OCI-LY7 (cell line): ENCODE results near the gene NTMT1. TPM values are rescaled to one million over a fixed set of nuclear protein-coding genes. Genes with fewer than 3 reads are reported as not detected.

ENCODE experiments used
- BruUV-seq: library from RNA; stranded (reverse); fragments of 400-500 nt; replicated peaks from 2 replicates; lab custom pipeline; 2021; lab: Mats Ljungman, UMichigan
- CTCF ChIA-PET: fragments of 300-600 bp; sonication (Branson Sonifier 250); formaldehyde crosslinking; loops from one replicate; lab custom pipeline; 2022; ENCODE audit warnings: antibody characterized with exemption; ENCODE audit not compliant: unreplicated experiment; lab: Charles Lee
- POLR2A ChIA-PET: fragments of 300-600 bp; sonication (Branson Sonifier 250); formaldehyde crosslinking; loops from one replicate; lab custom pipeline; 2022; ENCODE audit warnings: antibody characterized with exemption; lab: Charles Lee
- DNase-seq: peaks from one replicate; pipeline ENCODE4 v3.0.0-alpha.2; 2015; ENCODE audit warnings: low spot score
- H2AFZ ChIP-seq: fragments of 200-600 bp; sonication (generic), shearing (Covaris generic); 2 replicates; pipeline ENCODE4 v1.6.1; 2014; ENCODE audit warnings: mild to moderate bottlenecking, antibody characterized with exemption, low read length, moderate library complexity
- H3K27ac ChIP-seq: fragments of 200-600 bp; sonication (generic); 2 replicates; pipeline ENCODE4 v1.5.1; 2014; ENCODE audit warnings: mixed run types, low read depth, mild to moderate bottlenecking, moderate library complexity, low read length, inconsistent platforms; ENCODE audit not compliant: poor library complexity, severe bottlenecking
- H3K36me3 ChIP-seq: fragments of 200-600 bp; sonication (generic); 2 replicates; pipeline ENCODE4 v1.6.1; 2014; ENCODE audit warnings: mild to moderate bottlenecking, antibody characterized with exemption, low read length, moderate library complexity, mixed read lengths; ENCODE audit not compliant: insufficient read depth
- H3K4me1 ChIP-seq: fragments of 200-600 bp; sonication (generic); 2 replicates; pipeline ENCODE4 v1.5.1; 2014; ENCODE audit warnings: mild to moderate bottlenecking, low read length; ENCODE audit not compliant: insufficient read depth, poor library complexity, severe bottlenecking
- H3K4me2 ChIP-seq: fragments of 200-600 bp; sonication (generic); 2 replicates; pipeline ENCODE4 v1.6.1; 2014; ENCODE audit warnings: mild to moderate bottlenecking, low read length
- H3K4me3 ChIP-seq: fragments of 200-600 bp; sonication (generic); 2 replicates; pipeline ENCODE4 v1.5.1; 2014; ENCODE audit warnings: mild to moderate bottlenecking, low read depth, low read length; ENCODE audit not compliant: poor library complexity, severe bottlenecking
- H3K79me2 ChIP-seq: fragments of 200-600 bp; sonication (generic); 2 replicates; pipeline ENCODE4 v1.6.1; 2016; ENCODE audit warnings: low read depth, mild to moderate bottlenecking, low read length, moderate library complexity, mixed read lengths; ENCODE audit not compliant: insufficient read depth
- H3K9me2 ChIP-seq: fragments of 200-600 bp; sonication (generic); 2 replicates; pipeline ENCODE4 v1.6.1; 2016; ENCODE audit warnings: mild to moderate bottlenecking, low read length, mixed read lengths; ENCODE audit not compliant: insufficient read depth
- H3K9me3 ChIP-seq: fragments of 200-600 bp; sonication (generic); 2 replicates; pipeline ENCODE4 v1.6.1; 2014; ENCODE audit warnings: mild to moderate bottlenecking, mixed run types, low read length, mixed read lengths
- H4K20me1 ChIP-seq: fragments of 200-600 bp; sonication (generic); 2 replicates; pipeline ENCODE4 v1.6.1; 2014; ENCODE audit warnings: mild to moderate bottlenecking, antibody characterized with exemption, low read length, moderate library complexity, mixed read lengths; ENCODE audit not compliant: insufficient read depth
- CTCF ChIP-seq: fragments of 200-600 bp; sonication (generic); conservative IDR thresholded peaks from 2 replicates; pipeline ENCODE4 v1.5.1; 2014; ENCODE audit warnings: mild to moderate bottlenecking, antibody characterized with exemption, low read length, moderate library complexity, mixed read lengths
- EZH2phosphoT487 ChIP-seq: fragments of 200-600 bp; sonication (generic); IDR thresholded peaks from 2 replicates; pipeline ENCODE4 v1.6.1; 2018; ENCODE audit warnings: low read depth, borderline replicate concordance, mild to moderate bottlenecking, mixed run types, antibody characterized with exemption, low read length, moderate library complexity, mixed read lengths
- intact Hi-C: fragments of 100-400 bp; cut with micrococcal nuclease; formaldehyde crosslinking; loops from one replicate; pipeline ENCODE4 v1.10.0; 2022; ENCODE audit not compliant: unreplicated experiment
- total RNA-seq, 2 experiments: library from RNA; depleted of rRNA in 1 of 2; stranded (reverse); fragments of >200 nt in 1 of 2; shearing (Covaris generic) in 1 of 2; gene quantifications; 2 replicates each; pipeline ENCODE4 v1.2.3, GENCODE V29; 2014 to 2022

NTMT1 gene
- total RNA-seq, 2 experiments from 2014 or later = 46.6 to 59.8 TPM

GRCh38 chr9:129604056-129604765 lies 21.8 kb upstream of the NTMT1 start:
- CTCF ChIA-PET = no interaction called here
- TF ChIP-seq CTCF (no peak), EZH2phosphoT487 (no peak)
- Histone ChIP-seq H2AFZ (no peak overlapping the region), H3K4me2 (no peak overlapping the region), H3K4me3 (no peak overlapping the region), H4K20me1 (no peaks in the 10 kb centered on the region), H3K79me2 (no peaks in the 10 kb centered on the region), H3K36me3 (no peaks in the 10 kb centered on the region), H3K9me3 (no peaks in the 10 kb centered on the region), H3K27ac (no peak overlapping the region), H3K9me2 (no peaks in the 10 kb centered on the region), H3K4me1 (peaks cover 26% of the 10 kb centered on the region)
- POLR2A ChIA-PET = interaction anchor here (1.2 kb wide), 1 partner anchor 11 kb away, joined by 3 read pairs; no protein-coding TSS in a partner anchor
- no peak for DNase-seq
- no TSS peak for BruUV-seq
- intact Hi-C loops = no loop called here

DNA sequence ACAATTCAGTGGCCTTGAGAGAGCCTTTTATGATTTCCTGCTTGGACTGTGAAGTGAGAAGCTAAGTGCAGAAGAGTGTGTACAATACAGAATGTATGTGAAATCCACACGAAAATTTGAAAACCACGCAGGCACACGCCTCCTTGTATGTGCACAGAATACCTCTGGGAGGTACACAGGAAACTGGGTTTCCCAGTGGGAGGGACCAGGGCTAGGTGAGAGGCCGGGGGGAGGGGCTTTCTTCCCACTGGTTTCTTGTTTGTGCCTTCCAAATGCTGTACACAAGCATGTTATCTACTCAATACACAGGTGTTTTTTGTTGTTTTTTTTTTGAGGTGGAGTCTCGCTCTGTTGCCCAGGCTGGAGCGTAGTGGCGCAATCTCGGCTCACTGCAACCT lies 21.2 kb upstream of the NTMT1 start:
- DNase-seq = no peak
- H3K36me3 ChIP-seq = no peaks in the 10 kb centered on the region
- H3K4me3 ChIP-seq = no peak overlapping the region
- POLR2A ChIA-PET = no interaction called here
- TF ChIP-seq EZH2phosphoT487 = no peak
- no peak for TF ChIP-seq CTCF
- CTCF ChIA-PET = no interaction called here
- no peaks in the 10 kb centered on the region for H3K79me2 ChIP-seq
- no peak overlapping the region for H3K4me2 ChIP-seq
- intact Hi-C loops = no loop called here
- no peaks in the 10 kb centered on the region for H4K20me1 ChIP-seq
- H3K9me3 ChIP-seq = no peaks in the 10 kb centered on the region
- H3K27ac ChIP-seq = no peak overlapping the region
- no peaks in the 10 kb centered on the region for H3K9me2 ChIP-seq
- peaks cover 29% of the 10 kb centered on the region for H3K4me1 ChIP-seq
- H2AFZ ChIP-seq = no peak overlapping the region
- no TSS peak for BruUV-seq

DNA sequence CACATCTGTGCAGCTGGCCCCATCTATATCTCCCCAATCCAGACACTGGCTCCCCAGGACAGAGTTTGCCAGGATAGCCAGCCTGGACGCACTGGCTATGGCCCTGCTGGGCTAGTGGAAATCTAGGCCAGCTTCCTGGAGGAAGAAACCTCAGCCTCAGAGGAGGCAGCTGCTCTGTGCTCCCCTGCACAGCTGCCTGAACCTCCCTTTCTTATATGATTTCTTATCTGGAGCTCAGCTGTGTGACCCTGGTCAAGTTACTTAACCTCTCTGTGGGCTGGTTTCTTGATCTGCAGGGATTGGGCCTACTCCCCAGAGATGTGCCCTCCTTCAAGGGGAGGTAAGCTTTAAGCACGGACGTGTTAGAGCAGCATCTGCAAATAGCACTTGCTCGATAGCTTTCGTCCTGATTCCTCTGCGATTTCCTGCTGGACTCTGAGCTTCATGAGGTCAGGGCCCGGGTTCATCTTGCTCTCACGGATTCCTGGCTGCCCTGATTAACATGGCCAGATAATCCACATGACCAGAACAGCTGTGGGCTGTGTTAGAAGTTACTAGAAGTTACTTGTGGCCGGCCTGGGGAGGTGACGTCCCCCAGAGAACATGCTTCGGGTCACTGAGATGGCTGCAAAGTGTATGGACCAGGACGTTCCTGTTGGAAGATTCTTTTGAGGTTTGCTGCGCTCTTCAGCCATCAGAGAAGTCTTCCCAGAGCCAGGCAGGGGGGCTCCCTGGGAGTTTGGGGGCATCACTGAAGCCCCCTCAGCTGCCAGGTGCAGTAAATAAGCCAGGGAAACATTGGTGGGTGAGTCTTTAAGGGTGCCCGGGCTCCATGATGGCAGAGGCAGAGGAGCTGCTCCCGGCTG lies 19.6 kb upstream of the NTMT1 start:
- Histone ChIP-seq H3K9me2 (no peaks in the 10 kb centered on the region), H3K36me3 (no peaks in the 10 kb centered on the region), H3K4me3 (no peak overlapping the region), H3K9me3 (no peaks in the 10 kb centered on the region), H2AFZ (no peak overlapping the region), H4K20me1 (no peaks in the 10 kb centered on the region), H3K4me2 (no peak overlapping the region), H3K79me2 (no peaks in the 10 kb centered on the region), H3K27ac (no peak overlapping the region), H3K4me1 (peaks cover 39% of the 10 kb centered on the region)
- no peak for DNase-seq
- POLR2A ChIA-PET = no interaction called here
- CTCF ChIA-PET = interaction anchor here (0.6 kb wide), 1 partner anchor 433 kb away, joined by 3 read pairs; no protein-coding TSS in a partner anchor
- BruUV-seq = no TSS peak
- intact Hi-C loops = no loop called here
- TF ChIP-seq CTCF (no peak), EZH2phosphoT487 (no peak)
